ENCODE measurements around the gene RNF166.

GRCh38 chr16:88723911-88724310 lies 17.7 kb upstream of the RNF166 start:
- TF ChIP-seq EP300 (IDR thresholded peaks at IDR 0.05; ENCODE audit: borderline replicate concordance) (no peak), CEBPB (IDR thresholded peaks at IDR 0.05) (no peak), EGR1 (IDR thresholded peaks at IDR 0.05) (no peak), YY1 (IDR thresholded peaks at IDR 0.05; ENCODE audit: low read depth) (no peak), TCF12 (IDR thresholded peaks at IDR 0.05; ENCODE audit: low read depth) (no peak), MAX (IDR thresholded peaks at IDR 0.05) (no peak), CREB1 (IDR thresholded peaks at IDR 0.05; ENCODE audit: low read depth) (no peak)
- TF ChIP-seq, protein P1, sequence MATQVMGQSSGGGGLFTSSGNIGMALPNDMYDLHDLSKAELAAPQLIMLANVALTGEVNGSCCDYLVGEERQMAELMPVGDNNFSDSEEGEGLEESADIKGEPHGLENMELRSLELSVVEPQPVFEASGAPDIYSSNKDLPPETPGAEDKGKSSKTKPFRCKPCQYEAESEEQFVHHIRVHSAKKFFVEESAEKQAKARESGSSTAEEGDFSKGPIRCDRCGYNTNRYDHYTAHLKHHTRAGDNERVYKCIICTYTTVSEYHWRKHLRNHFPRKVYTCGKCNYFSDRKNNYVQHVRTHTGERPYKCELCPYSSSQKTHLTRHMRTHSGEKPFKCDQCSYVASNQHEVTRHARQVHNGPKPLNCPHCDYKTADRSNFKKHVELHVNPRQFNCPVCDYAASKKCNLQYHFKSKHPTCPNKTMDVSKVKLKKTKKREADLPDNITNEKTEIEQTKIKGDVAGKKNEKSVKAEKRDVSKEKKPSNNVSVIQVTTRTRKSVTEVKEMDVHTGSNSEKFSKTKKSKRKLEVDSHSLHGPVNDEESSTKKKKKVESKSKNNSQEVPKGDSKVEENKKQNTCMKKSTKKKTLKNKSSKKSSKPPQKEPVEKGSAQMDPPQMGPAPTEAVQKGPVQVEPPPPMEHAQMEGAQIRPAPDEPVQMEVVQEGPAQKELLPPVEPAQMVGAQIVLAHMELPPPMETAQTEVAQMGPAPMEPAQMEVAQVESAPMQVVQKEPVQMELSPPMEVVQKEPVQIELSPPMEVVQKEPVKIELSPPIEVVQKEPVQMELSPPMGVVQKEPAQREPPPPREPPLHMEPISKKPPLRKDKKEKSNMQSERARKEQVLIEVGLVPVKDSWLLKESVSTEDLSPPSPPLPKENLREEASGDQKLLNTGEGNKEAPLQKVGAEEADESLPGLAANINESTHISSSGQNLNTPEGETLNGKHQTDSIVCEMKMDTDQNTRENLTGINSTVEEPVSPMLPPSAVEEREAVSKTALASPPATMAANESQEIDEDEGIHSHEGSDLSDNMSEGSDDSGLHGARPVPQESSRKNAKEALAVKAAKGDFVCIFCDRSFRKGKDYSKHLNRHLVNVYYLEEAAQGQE (IDR thresholded peaks at IDR 0.05; ENCODE audit: low read depth), result no peak

Measured in Ishikawa (cell line).